Colon (tissue), 2 donors: ENCODE measurements around the gene PRSS22.

Source experiments
- FAIRE-seq: peaks from 2 replicates; lab custom pipeline; 2012; peaks lifted over from hg19 to GRCh38; lab: Jason Lieb, UNC
- donor health status: control.
- donor health status: control.

PRSS22 gene

DNA sequence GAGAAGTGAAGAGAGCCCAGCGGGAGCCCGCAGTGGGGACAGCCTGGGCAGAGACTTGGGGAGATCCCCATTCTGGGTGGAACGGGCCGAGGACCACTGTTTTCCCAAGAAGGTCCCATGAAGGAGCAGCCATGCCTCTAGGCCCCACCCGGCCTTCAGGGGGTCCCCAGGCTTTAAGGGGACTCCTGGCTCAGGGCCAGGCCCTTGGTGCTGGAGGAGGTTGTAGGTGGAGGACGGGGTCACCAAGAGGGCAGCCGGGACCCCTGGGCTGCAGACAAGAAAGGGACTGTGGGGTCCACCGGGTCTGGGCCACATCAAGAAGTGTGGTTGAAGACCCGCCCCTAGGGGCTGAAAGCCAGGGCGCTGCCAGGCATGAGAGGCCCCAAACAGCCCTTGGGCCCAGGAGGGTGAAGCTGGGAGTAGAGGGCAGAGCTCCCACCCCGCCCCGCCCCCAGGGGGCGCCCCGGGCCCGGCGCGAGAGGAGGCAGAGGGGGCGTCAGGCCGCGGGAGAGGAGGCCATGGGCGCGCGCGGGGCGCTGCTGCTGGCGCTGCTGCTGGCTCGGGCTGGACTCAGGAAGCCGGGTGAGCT, 41.1 kb downstream of the PRSS22 start, which contains the start of gene PRSS21:
TSS of gene PRSS21 (plus strand) at position 487 of the 589 bp plus-strand sequence. CDS start at position 519, 32 bp downstream.
- FAIRE-seq = no peak

DNA sequence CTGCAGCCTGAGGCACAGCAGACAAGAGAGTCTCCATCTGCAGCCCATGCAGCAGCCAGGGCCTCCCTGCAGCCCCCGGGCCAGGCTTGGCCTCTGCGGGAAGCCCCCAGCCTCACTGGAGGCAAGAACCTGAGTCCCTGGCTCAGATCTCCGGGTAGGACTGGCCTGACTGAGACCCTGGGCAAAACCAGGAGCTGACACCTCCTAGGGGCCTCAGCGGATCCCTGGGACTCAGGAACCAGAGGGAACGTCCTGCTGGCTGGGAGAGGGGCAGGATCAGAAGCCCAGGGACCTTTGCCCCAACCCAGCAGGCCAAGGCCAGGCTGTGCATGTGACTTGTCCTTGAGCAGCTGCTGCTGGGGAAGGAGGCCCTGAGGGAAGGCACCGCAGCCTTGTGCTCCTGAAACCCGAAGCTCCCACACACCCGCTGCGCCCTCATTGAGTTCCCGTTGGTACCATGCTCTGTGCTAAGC, 42.6 kb downstream of the PRSS22 start:
- FAIRE-seq = no peak

DNA sequence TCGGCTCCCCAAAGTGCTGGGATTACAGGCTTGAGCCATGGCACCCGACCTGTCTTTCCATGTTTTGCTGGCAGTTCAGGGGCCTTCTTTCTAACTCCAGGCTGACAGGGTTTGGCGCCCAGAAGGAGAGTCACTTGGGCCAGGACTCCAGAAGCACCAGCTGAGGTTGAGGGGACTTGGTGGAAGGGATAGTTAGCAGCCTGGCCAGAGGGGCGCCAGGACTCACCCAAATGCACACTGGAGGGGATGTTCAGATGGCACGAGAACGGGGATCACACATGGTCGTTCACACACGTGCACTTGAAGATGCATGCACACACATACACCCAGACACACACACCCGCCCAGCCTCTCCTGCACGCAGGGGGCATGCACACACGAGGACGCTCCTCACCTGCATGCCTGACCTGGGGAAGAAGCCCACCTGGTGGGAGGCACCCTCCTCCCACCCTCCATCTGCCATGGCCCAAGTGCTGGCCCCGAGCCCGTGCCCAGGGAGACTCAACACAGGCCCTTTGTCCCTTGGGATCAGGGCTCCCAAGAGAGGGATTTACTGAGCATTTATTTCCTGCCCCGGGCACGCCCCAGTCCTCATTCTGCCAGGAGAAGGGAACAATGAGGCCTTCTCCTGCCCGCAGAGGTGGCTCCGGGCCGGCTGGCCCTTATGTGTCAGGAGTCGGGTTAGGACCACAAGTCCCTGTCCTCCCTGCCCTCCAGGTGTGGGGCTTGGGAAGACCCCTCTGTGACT, 43.2 kb downstream of the PRSS22 start:
- FAIRE-seq = no peak

DNA sequence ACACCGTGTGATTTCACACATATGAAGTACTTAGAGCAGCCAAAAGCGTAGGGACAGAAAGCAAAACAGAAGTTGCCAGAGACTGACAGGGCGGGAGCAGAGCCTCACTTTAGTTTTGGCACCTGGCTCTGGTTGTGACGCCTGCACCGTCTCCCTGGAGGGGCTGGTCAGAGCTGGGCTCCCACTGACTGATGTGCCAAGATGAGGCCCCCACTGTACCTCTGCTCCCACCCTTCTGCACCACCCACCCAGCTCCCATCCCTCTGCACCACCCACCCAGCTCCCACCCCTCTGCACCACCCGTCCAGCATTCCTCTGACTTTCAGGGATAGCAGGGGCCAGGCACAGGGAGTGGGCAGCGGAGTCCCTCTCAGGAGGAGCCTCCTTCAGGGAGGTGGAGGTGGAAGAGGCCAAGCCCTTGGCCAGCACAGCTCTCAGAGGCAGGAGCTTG, 44.2 kb downstream of the PRSS22 start:
- no peak for FAIRE-seq

DNA sequence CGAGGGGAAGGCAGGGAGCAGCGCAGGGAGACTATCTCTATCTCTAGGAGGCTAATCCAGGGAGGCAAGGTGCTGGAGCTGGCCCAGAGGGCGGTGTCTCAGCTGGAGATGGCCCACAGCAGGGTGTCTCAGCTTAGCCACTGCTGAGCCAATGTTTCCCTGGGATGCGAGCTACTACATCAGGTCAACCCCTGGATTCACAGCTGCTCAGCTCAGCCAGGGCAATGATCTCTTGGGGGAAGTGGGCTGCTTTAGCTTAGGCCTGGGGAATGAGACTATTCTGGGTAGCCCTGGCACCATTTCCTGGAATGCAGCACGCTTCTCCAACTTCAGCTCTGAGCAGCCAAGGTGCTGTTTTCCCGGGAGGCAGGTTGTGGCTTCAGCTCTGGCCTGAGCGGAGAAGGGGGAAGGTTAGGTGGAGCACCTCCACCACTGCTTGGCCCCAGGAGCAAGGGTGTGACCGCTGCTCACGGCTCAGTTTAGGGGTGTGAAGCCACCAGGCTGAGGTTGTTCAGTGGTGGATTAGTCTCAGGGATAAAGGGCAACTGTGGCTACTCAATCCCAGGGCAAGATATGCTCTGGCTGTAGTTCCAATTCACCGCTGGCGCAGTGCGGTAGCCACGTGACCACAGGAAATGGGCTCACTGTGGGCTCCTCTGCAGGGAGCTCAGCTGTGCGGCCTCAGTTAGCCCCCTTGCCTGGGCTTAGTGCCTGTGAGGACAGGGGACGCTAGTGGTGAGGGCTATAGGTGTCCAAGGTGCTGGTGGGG, 46.1 kb downstream of the PRSS22 start:
- FAIRE-seq = no peak

DNA sequence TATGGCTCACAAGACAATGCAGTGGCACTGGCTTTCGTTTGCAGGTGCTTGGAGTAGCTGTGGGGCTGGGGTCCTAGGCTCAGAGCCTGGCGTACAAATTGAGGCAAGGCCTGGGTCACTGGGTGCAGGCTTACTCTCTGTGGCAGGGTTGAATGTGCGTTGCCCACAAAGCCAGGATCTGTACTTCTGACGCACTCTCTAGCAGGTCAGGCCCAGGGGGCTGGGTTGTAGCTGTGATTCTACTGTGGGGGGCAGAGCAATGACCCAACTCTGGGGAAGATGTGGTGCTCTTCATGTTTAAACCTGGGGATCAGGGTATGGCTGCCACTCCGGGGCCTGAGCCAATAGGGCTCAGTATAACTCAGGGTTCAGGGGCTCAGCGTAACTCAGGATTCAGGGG, 47.3 kb downstream of the PRSS22 start:
- no peak for FAIRE-seq

DNA sequence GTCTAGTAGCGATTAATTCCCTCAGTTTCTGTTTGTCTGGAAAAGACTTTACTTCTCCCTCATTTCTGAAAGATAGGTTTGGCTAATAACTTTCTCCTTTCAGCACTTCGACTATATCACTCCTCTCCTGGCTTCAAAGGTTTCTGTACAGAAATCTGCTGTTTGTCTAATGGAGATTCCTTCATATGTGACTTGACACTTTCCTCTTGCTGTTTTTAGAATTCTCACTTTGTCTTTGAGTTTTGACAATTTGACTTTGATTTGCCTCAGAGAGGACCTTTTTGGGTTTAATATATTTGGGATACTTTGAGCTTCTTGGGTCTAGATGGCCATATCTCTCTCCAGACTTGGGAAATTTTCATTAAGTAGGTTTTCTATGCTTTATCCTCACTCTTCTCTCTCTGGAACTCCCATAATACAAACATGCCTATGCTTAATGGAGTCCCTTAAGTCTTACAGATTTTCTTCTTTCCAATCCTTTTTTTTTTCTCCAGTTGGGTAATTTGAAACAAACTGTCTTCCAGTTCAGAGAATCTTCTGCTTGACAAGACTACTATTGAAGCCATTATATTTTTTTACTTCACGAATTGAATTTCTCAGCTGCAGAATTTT, 48.7 kb downstream of the PRSS22 start:
- no peak for FAIRE-seq

DNA sequence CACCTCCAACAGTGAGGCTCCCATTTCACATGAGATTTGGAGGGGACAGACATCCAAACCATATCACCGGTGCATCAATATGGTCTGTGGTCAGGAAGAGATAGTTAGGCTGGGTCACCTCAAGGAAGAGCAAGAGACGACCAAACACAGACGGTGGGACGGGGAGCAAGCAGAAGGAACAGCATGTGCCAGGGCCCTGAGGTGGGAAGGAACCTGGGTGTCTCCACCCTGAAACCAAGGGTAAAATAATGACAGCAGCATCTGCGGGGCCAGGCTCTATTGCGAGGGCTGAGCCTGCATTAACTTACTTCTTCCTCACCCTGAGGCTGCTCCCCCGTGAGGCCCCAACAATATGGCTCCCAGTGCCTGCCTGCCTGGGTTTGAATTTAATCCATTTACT, 49.8 kb downstream of the PRSS22 start:
- no peak for FAIRE-seq

DNA sequence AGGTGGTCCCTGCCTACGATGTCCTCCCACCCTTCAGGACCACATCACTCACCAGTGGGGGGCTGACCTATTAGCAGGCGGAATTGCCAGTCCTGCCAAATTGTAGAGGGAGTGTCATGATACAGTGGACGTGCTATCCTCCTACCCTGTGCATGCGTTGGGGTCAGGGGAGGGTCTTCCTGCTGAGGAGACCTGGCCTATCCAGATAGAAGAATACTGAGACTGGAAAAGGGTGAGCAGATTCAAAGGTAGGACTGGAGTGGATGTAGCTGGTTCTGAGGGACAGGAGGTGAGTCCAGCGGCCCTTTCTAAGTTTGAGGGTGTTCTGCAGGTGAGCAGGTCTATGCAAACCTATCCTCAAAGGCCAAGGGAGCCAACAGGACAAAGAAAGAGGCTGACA, 51.7 kb downstream of the PRSS22 start:
- FAIRE-seq = no peak

DNA sequence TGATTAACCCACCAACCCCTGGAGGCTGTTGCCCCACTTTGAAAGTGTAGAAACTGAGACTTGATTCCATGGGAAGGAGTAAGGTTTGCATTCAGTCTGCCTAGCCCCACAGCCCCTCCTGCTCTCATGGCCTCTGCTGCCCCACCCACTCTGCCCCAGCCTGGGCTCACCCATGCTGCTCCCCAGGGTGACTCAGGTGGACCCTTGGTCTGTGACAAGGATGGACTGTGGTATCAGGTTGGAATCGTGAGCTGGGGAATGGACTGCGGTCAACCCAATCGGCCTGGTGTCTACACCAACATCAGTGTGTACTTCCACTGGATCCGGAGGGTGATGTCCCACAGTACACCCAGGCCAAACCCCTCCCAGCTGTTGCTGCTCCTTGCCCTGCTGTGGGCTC, 53.2 kb downstream of the PRSS22 start:
- no peak for FAIRE-seq

DNA sequence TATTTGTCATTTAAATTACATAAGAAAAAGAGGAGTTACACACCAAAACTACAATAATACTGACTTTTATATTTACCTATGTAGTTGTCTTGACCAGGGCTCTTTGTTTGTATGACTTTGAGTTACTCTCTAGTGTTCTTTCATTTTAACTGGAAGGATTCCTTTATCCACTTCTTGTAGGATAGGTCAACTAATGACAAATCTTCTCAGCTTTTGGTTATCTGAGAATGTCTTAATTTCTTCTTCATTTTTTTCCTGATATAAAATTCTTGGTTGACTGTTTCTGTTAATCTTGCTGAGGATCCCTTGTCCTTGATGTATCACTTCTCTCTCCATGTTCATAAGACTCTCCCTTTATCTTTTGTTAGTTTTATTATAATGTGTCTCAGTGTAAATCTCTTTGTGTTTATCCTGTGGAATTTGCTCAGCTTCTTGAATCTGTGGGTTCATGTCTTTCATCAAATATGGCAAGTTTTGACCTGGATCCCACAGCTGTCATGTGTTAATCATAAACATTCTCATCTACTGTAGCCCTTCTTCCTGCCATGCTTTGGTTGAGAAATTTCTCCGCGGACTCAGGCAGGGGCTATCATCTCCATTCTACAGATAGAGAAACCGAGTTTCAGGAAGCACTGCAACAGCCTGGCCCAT, 54.3 kb downstream of the PRSS22 start:
- FAIRE-seq = no peak
